Measurements from ENCODE around the gene DPH1.

The DPH1 gene

DNA sequence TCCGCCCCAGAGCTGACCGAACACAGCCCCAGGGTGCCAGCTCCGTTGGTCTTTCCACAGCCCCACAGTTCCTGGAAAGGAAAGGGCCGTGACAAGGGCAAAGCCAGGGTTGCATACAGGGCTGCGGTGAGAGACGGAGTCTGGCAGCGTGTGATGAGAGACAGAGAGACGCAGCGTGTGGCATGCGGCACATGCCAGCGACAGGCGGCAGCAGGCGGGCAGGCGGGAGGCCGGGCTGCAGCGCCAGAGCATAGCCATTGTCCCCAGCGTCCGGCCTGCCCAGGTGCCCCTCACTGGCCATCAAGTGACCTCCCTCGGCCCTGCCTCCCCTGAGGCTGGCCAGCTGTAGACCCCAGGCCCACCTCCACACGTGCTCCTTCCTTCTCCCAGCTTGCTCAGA, 13.5 kb upstream of the DPH1 start:
- Histone ChIP-seq H3K36me3 (ENCODE audit: insufficient read depth, low read length) (no peaks in the 10 kb centered on the region), H3K79me2 (ENCODE audit: insufficient read depth, low read length) (no peaks in the 10 kb centered on the region), H3K4me1 (ENCODE audit: insufficient read depth, low read length, poor library complexity, severe bottlenecking) (peaks cover 24% of the 10 kb centered on the region), H3K9me2 (replicated peaks; ENCODE audit: low read depth, low read length) (no peaks in the 10 kb centered on the region), H3F3A (ENCODE audit: low read depth) (no peaks in the 10 kb centered on the region), H4K20me1 (ENCODE audit: insufficient read depth, low read length, poor library complexity, severe bottlenecking) (no peaks in the 10 kb centered on the region), H3K27me3 (ENCODE audit: insufficient read depth, low read length, poor library complexity, severe bottlenecking) (no peaks in the 10 kb centered on the region), H3K4me3 (ENCODE audit: low read length, poor library complexity, severe bottlenecking) (no peak overlapping the region), H3K4me2 (ENCODE audit: low read depth, low read length, poor library complexity, severe bottlenecking) (no peak overlapping the region), H2AFZ (ENCODE audit: low read length) (no peak overlapping the region), H3K9me3 (ENCODE audit: insufficient read depth, low read depth, low read length) (no peaks in the 10 kb centered on the region), H3K9ac (ENCODE audit: low read depth, low read length, poor library complexity, severe bottlenecking) (no peak overlapping the region)
- TF ChIP-seq, protein P1, sequence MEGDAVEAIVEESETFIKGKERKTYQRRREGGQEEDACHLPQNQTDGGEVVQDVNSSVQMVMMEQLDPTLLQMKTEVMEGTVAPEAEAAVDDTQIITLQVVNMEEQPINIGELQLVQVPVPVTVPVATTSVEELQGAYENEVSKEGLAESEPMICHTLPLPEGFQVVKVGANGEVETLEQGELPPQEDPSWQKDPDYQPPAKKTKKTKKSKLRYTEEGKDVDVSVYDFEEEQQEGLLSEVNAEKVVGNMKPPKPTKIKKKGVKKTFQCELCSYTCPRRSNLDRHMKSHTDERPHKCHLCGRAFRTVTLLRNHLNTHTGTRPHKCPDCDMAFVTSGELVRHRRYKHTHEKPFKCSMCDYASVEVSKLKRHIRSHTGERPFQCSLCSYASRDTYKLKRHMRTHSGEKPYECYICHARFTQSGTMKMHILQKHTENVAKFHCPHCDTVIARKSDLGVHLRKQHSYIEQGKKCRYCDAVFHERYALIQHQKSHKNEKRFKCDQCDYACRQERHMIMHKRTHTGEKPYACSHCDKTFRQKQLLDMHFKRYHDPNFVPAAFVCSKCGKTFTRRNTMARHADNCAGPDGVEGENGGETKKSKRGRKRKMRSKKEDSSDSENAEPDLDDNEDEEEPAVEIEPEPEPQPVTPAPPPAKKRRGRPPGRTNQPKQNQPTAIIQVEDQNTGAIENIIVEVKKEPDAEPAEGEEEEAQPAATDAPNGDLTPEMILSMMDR (conservative IDR thresholded peaks at IDR 0.05; ENCODE audit: low read length) = no peak
- TF ChIP-seq EZH2phosphoT487 (IDR thresholded peaks at IDR 0.05; ENCODE audit: borderline replicate concordance) = no peak

DNA sequence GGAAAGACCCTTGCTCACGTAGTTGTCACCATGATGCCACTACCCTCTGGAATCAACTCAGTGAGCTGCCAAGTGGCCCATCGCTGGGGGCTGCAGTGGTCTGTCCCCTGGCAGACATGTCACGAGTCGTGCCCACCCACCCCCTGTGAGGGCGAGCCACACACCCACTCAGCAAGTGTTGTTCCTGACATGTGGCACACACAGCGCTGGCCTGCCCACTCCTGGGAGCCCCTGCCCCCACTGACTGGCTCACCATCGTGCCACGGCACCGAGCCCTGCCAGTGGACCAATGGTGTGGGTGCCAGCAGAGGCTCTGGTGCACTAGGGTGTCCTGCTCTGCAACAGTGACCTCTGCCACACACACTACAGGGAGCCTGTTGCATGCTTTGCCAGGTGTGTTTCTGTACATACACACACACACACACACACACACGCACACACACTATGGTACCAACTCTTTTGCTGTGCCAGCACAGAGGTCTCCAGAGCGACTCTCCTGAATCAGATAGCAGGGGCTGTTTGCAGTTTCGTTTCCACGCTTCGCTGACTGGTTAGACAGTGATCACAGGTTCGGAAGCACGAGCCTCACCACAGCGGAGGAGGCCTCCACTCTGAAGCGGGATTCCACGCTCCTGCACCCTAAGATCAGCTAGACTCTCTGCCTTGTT, 12.5 kb upstream of the DPH1 start:
- H4K20me1 ChIP-seq (ENCODE audit: insufficient read depth, low read length, poor library complexity, severe bottlenecking) = no peaks in the 10 kb centered on the region
- TF ChIP-seq, protein P1 (conservative IDR thresholded peaks at IDR 0.05; ENCODE audit: low read length) = no peak
- no peak for TF ChIP-seq EZH2phosphoT487 (IDR thresholded peaks at IDR 0.05; ENCODE audit: borderline replicate concordance)
- H3K9me3 ChIP-seq (ENCODE audit: insufficient read depth, low read depth, low read length) = no peaks in the 10 kb centered on the region
- H2AFZ ChIP-seq (ENCODE audit: low read length) = no peak overlapping the region
- no peak overlapping the region for H3K4me2 ChIP-seq (ENCODE audit: low read depth, low read length, poor library complexity, severe bottlenecking)
- no peaks in the 10 kb centered on the region for H3F3A ChIP-seq (ENCODE audit: low read depth)
- H3K9me2 ChIP-seq (replicated peaks; ENCODE audit: low read depth, low read length) = no peaks in the 10 kb centered on the region
- H3K36me3 ChIP-seq (ENCODE audit: insufficient read depth, low read length) = no peaks in the 10 kb centered on the region
- H3K27me3 ChIP-seq (ENCODE audit: insufficient read depth, low read length, poor library complexity, severe bottlenecking) = no peaks in the 10 kb centered on the region
- no peak overlapping the region for H3K9ac ChIP-seq (ENCODE audit: low read depth, low read length, poor library complexity, severe bottlenecking)
- H3K4me3 ChIP-seq (ENCODE audit: low read length, poor library complexity, severe bottlenecking) = no peak overlapping the region
- peaks cover 18% of the 10 kb centered on the region for H3K4me1 ChIP-seq (ENCODE audit: insufficient read depth, low read length, poor library complexity, severe bottlenecking)
- H3K79me2 ChIP-seq (ENCODE audit: insufficient read depth, low read length) = no peaks in the 10 kb centered on the region

DNA sequence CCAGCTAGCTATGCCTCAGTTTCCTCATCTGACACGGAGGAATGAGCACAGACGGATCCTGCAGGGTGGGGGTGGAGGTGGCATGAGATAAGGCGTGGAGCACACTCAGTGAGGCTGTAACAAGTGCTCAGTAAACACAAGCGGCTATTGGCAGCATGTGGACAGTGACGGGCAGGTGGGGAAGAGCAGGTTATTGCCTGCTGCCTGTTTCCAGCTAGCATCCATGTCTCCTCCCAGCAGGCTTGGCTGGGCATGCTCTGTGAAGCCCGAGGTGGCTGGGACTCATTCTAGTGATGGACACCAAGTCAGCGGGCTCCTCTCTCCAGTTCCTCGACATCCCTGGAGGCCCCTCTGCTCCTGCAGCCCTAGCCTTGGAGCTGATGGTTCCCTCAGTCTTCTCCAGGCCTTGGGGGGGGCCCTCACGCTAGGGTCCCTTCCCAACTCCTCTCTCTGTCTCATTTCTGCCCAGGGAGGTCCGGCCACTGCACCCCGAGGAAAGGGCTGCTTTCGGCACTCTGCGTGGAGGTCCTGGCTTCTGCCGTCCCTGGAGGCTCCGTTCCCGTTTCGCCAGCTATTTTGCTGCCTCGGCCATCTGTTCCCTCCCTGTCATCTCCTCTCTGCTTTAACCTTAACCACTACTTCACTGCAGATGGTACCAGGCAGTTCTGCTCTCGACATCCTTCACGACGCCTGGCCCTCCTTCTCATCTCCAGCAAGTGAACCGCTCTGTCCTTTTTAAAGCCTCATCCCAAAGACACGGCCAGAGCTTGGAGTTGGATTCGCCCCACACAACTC, 11.0 kb upstream of the DPH1 start:
- Histone ChIP-seq H3K79me2 (ENCODE audit: insufficient read depth, low read length) (no peaks in the 10 kb centered on the region; the same call in 1 of the 2 replicates), H3K9me3 (ENCODE audit: insufficient read depth, low read depth, low read length) (no peaks in the 10 kb centered on the region), H3K4me3 (ENCODE audit: low read length, poor library complexity, severe bottlenecking) (no peak overlapping the region), H3K27me3 (ENCODE audit: insufficient read depth, low read length, poor library complexity, severe bottlenecking) (no peaks in the 10 kb centered on the region), H3F3A (ENCODE audit: low read depth) (no peaks in the 10 kb centered on the region), H3K36me3 (ENCODE audit: insufficient read depth, low read length) (no peaks in the 10 kb centered on the region), H4K20me1 (ENCODE audit: insufficient read depth, low read length, poor library complexity, severe bottlenecking) (no peaks in the 10 kb centered on the region), H3K9me2 (replicated peaks; ENCODE audit: low read depth, low read length) (no peaks in the 10 kb centered on the region), H3K4me2 (ENCODE audit: low read depth, low read length, poor library complexity, severe bottlenecking) (no peak overlapping the region), H3K4me1 (ENCODE audit: insufficient read depth, low read length, poor library complexity, severe bottlenecking) (peaks cover 27% of the 10 kb centered on the region), H2AFZ (ENCODE audit: low read length) (no peak overlapping the region), H3K9ac (ENCODE audit: low read depth, low read length, poor library complexity, severe bottlenecking) (no peak overlapping the region)
- no peak for TF ChIP-seq EZH2phosphoT487 (IDR thresholded peaks at IDR 0.05; ENCODE audit: borderline replicate concordance)
- TF ChIP-seq, protein P1 (conservative IDR thresholded peaks at IDR 0.05; ENCODE audit: low read length) = no peak
